ENCODE data around the gene LIPE.
A peak's percentile ranks its signal among the peaks of the same experiment; 100 is the strongest.

The LIPE gene

DNA sequence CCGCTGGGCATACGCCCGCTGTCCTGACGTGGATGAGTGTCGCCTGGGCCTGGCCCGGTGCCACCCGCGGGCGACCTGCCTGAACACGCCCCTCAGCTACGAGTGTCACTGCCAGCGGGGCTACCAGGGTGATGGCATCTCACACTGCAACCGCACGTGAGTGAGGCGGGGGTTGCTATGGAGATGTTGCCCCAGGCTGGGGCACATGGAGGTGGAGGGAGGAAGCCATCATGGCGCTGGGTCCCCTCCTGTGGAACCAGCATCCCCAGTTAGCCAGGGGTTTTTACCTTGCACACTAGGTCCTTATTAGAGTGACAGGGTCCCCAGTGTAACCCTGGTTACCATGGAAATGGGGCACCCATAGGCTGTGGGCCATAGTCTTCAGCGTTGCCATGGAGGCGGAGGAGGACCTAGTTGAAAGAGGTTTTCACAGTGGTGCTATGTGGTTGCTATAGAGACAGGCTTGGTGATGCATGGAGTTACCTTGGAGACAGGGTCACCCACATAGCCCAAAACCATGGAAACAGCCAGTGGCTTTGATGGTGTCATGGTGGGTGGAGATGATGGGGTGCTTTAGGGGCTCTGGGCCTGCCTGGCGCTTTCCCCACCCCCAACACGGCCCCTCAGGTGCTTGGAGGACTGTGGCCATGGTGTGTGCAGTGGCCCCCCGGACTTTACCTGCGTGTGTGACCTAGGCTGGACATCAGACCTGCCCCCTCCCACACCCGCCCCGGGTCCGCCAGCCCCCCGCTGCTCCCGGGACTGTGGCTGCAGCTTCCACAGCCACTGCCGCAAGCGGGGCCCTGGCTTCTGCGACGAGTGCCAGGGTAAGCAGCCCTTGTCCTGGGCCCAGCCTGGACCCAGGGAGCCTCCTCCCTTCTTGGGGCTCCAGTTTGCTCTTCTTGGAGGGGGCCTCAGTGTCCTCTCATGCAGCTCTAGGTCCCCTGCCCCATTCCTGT lies 74.6 kb downstream of the LIPE start:
- DNase-seq: peak; percentile 32 to 35

All from CD4-positive, alpha-beta T cell treated with Interleukin-4 for 1 hour (primary cell).